Measurements from ENCODE around the gene ADAP1.

DNA sequence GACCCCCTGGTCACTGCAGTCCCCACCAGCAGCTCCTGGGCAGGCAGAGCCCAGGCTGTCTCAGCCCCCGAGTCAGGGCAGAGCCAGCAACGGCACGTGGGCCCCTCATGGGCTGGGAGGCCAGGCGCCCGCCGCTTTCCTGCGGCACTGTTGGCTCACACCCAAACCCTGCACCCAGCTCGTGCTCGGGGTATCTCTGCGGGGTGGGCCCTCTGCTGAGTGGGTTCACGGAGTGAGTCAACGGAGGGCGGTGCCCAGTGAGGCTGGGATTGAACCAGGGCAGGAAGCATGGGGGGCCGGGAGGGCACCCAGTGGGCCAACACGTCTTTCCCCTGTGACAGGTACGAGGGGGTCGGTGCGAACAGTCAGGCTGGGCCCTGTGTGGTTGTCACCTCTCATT lies 28.9 kb downstream of the ADAP1 start:
- TF ChIP-seq CTCF (IDR thresholded peaks at IDR 0.05): no peak
- TF ChIP-seq POLR2A (IDR thresholded peaks at IDR 0.05): no peak
- TF ChIP-seq EP300 (IDR thresholded peaks at IDR 0.05): no peak
